Neuron (in vitro differentiated cells): Measurements from ENCODE around the gene TCEA3.

Experiments
- H2AFZ ChIP-seq: one replicate; pipeline ENCODE4 v1.6.1; 2013; ENCODE audit warnings: low read depth, mild to moderate bottlenecking, inconsistent platforms, low read length, moderate library complexity
- H3K27me3 ChIP-seq: one replicate; pipeline ENCODE4 v1.6.1; 2013; ENCODE audit warnings: low read length; ENCODE audit not compliant: insufficient read depth
- H3K36me3 ChIP-seq: one replicate; pipeline ENCODE4 v1.6.1; 2013; ENCODE audit warnings: low read length; ENCODE audit not compliant: insufficient read depth
- H3K4me1 ChIP-seq: one replicate; pipeline ENCODE4 v1.6.1; 2013; ENCODE audit warnings: low read length; ENCODE audit not compliant: insufficient read depth
- H3K4me3 ChIP-seq: 2 replicates; pipeline ENCODE4 v1.5.1; 2013; ENCODE audit warnings: mild to moderate bottlenecking, low read length, moderate library complexity
- H3K9me3 ChIP-seq: one replicate; pipeline ENCODE4 v1.6.1; 2013; ENCODE audit warnings: low read length

TCEA3 gene

DNA sequence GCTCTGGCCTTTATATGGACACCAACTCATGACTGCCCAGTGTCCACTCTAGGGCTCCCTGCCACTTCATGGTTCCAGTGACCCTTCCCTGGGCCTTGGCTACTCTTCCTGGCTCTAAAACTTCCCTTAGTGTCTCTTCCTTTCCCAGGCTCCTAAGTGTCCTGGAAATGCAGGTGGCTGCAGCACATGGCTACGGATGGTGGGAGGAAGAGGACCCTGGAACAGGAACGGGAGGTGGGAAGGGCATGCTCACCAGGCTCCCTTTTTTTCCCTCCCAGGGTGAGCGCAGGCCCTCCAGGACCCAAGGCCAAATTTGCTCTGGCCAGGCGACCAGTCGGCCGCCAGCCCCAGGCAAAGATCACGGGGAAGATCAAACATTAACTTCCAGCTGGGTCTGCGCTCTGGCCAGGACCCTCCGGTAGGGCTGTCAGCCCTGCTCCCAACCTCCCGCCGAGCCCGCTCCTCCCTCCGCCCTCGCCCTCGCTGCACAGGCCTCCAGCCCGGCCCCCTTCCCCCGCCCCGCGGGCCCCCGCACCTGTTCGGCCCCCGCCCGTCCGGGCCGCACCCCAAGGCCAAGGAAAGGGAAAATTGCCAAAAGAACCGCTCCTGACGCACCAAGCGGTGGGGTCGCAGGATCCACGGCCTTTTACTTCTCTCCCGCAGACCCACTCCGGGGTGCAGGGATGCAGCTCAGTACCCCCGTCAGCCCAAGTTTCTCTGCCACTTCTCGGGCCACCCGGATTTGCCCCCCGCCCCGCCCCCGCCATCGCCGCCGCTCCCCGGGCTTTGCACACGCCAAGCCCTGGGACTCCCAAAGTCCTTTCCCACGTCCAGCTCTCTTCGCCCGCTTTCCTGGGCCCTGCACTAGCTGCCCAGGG is 894 bp downstream of the TCEA3 start:
- Histone ChIP-seq H3K27me3 (no peaks in the 10 kb centered on the region), H3K9me3 (no peaks in the 10 kb centered on the region), H3K4me1 (peaks cover 6% of the 10 kb centered on the region), H3K4me3 (no peak overlapping the region), H2AFZ (no peak overlapping the region), H3K36me3 (peaks cover 18% of the 10 kb centered on the region)

GRCh38 chr1:23422941-23423340 is 1.6 kb downstream of the TCEA3 start:
- H2AFZ ChIP-seq, result no peak overlapping the region
- H3K9me3 ChIP-seq, result no peaks in the 10 kb centered on the region
- no peaks in the 10 kb centered on the region for H3K27me3 ChIP-seq
- no peak overlapping the region for H3K4me3 ChIP-seq
- peaks cover 6% of the 10 kb centered on the region for H3K4me1 ChIP-seq
- H3K36me3 ChIP-seq, result peaks cover 13% of the 10 kb centered on the region

- Histone ChIP-seq H3K4me1 (peaks cover 6% of the 10 kb centered on the region), H3K36me3 (peaks cover 8% of the 10 kb centered on the region), H3K4me3 (no peak overlapping the region), H2AFZ (no peak overlapping the region), H3K9me3 (no peaks in the 10 kb centered on the region), H3K27me3 (no peaks in the 10 kb centered on the region)
Measured at GRCh38 chr1:23422241-23422877, 2.2 kb downstream of the TCEA3 start.

DNA sequence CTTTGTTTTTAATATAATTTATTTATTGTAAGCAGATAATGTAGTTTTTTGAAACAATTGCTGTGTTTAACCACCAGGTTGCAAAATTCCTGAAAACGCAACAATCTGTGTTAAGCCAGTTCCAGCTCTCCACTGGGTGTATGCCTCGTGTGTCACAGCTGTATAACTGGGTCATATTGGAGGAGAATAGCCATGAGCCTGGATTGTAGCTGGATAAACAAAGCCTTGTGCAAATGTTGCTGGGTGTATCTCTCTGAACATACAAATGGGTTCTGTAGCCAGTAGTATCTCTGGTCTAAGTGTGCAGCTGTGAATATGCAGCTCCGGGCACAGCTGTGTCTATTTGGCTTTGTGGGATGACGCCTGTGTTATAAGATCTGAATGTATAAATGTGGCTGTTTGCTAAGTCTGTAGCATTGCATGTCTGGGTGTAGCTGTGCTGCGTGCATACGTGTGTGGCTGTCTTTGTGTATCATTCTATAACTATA is 2.8 kb downstream of the TCEA3 start:
- Histone ChIP-seq H2AFZ (no peak overlapping the region), H3K27me3 (no peaks in the 10 kb centered on the region), H3K9me3 (no peaks in the 10 kb centered on the region), H3K4me3 (no peak overlapping the region), H3K36me3 (peaks cover 8% of the 10 kb centered on the region), H3K4me1 (peaks cover 6% of the 10 kb centered on the region)

DNA sequence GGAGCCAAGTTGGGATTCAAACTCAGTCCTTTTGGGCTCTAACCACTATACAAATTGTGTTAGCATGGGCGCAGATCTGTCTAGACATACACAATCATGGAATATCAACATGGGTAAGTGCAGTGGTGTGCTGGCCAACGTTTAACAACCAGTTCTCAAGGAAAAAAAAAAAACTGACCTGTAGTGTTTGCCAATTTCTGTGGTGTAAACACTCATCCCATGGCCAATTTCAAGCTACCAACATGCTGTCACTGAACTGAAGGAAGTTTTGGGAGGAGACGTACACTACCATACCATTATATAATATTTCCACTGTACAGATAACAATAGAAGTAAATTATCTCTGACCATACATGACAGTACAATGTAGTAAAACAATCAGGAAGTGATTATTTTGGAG is 3.2 kb downstream of the TCEA3 start:
- H3K9me3 ChIP-seq, result no peaks in the 10 kb centered on the region
- no peak overlapping the region for H2AFZ ChIP-seq
- peaks cover 5% of the 10 kb centered on the region for H3K36me3 ChIP-seq
- H3K4me1 ChIP-seq, result peaks cover 6% of the 10 kb centered on the region
- H3K4me3 ChIP-seq, result no peak overlapping the region
- no peaks in the 10 kb centered on the region for H3K27me3 ChIP-seq

GRCh38 chr1:23420778-23421177 is 3.8 kb downstream of the TCEA3 start:
- no peaks in the 10 kb centered on the region for H3K9me3 ChIP-seq
- H3K4me1 ChIP-seq, result peaks cover 6% of the 10 kb centered on the region
- no peak overlapping the region for H2AFZ ChIP-seq
- H3K36me3 ChIP-seq, result no peaks in the 10 kb centered on the region
- H3K27me3 ChIP-seq, result no peaks in the 10 kb centered on the region
- H3K4me3 ChIP-seq, result no peak overlapping the region

- Histone ChIP-seq H2AFZ (no peak overlapping the region), H3K27me3 (no peaks in the 10 kb centered on the region), H3K4me3 (no peak overlapping the region), H3K36me3 (no peaks in the 10 kb centered on the region), H3K4me1 (peaks cover 6% of the 10 kb centered on the region), H3K9me3 (no peaks in the 10 kb centered on the region)
Measured at GRCh38 chr1:23419180-23419579, 5.4 kb downstream of the TCEA3 start.

DNA sequence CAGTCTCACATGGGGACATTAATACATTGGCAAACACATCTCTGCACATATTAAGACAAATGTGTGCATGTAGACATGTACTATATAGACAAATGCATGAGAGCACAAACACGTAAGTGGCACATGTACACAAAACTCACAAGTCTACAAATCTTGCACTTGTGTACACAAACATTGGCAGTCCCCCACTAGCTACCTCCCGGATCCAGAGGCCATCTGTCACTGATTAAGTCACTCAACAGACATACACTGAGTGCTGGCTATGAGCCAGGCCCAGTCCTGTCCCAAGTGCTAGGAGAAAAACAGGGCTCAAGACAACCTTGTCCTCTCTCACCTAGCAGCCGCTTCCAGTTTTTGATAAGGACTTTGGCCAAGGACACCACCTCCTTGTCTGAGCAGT is 7.0 kb downstream of the TCEA3 start:
- H2AFZ ChIP-seq, result no peak overlapping the region
- no peaks in the 10 kb centered on the region for H3K36me3 ChIP-seq
- no peaks in the 10 kb centered on the region for H3K27me3 ChIP-seq
- no peak overlapping the region for H3K4me3 ChIP-seq
- peaks cover 6% of the 10 kb centered on the region for H3K4me1 ChIP-seq
- no peaks in the 10 kb centered on the region for H3K9me3 ChIP-seq

DNA sequence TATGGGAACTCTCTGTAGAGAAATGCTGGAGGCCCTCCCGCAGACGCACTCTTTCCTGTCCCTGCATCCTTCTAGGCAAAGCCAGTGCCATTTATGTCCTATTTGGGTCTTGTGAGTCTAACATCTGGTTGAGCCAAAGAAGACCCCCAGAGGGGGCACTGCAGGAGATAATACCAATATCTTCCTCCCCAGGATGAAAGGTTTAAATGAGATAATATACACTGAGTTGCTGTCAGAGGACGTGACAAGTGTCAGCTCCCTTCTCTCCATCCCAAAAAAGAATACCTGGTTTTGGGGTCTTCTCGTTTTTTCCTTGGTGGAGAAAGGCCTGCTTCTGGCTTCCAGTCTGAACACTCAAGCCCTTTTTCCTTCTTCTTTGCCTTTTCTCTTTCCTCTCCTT is 7.6 kb downstream of the TCEA3 start:
- Histone ChIP-seq H3K4me1 (peaks cover 6% of the 10 kb centered on the region), H2AFZ (no peak overlapping the region), H3K36me3 (no peaks in the 10 kb centered on the region), H3K4me3 (no peak overlapping the region), H3K27me3 (no peaks in the 10 kb centered on the region), H3K9me3 (no peaks in the 10 kb centered on the region)

GRCh38 chr1:23408797-23409290 is 15.7 kb downstream of the TCEA3 start:
- H3K9me3 ChIP-seq, result no peaks in the 10 kb centered on the region
- no peaks in the 10 kb centered on the region for H3K27me3 ChIP-seq
- H3K4me1 ChIP-seq, result peaks cover 2% of the 10 kb centered on the region
- no peak overlapping the region for H2AFZ ChIP-seq
- H3K4me3 ChIP-seq, result no peak overlapping the region
- H3K36me3 ChIP-seq, result peaks cover 3% of the 10 kb centered on the region

- peaks cover 3% of the 10 kb centered on the region for H3K36me3 ChIP-seq
- no peaks in the 10 kb centered on the region for H3K27me3 ChIP-seq
- H2AFZ ChIP-seq, result no peak overlapping the region
- H3K4me3 ChIP-seq, result no peak overlapping the region
- H3K4me1 ChIP-seq, result peaks cover 10% of the 10 kb centered on the region
- no peaks in the 10 kb centered on the region for H3K9me3 ChIP-seq
Measured at GRCh38 chr1:23407016-23407630, 17.4 kb downstream of the TCEA3 start.

DNA sequence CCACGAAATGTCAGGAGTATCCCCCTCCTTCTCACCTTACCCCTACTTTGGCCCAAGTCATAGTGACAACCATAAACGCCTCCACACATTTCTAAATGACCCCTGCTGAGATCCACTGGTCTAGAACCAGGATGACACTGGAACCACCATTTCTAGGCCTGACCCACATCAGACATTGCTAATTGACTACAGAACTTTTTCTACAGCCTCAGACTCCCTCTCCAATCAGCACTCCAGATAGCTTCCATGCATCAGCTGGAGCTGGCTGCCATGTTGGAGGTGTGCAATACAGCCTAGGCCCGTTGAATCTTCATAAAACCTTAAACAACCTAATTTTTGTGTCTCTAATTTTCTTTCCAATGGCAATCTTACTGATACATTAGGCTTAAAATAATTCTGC is 18.6 kb downstream of the TCEA3 start:
- Histone ChIP-seq H3K4me3 (no peak overlapping the region), H2AFZ (no peak overlapping the region), H3K27me3 (no peaks in the 10 kb centered on the region), H3K9me3 (no peaks in the 10 kb centered on the region), H3K4me1 (peaks cover 10% of the 10 kb centered on the region), H3K36me3 (peaks cover 3% of the 10 kb centered on the region)
